HUDEP-2 (cell line): ENCODE results near the gene ZNF253.
"Not testable (repeated sequence)": the region's sequence is repeated elsewhere in the genome, so short reads cannot be mapped to it uniquely, and the experiment has no call there.

Experiments
- DNase-seq, 76 experiments: peaks; one replicate each; lab custom pipeline; 2025; ENCODE audit not compliant: unreplicated experiment in 76 of 76; lab: John Stamatoyannopoulos, UW

Gene ZNF253

GRCh38 chr19:19892055-19892941 is 26.6 kb downstream of the ZNF253 start:
- DNase-seq: not testable (repeated sequence)

GRCh38 chr19:19900139-19900728 is 34.6 kb downstream of the ZNF253 start:
- no peak for DNase-seq

GRCh38 chr19:19900729-19901444 is 35.2 kb downstream of the ZNF253 start, which contains the start of gene ZNF93:
Gene ZNF93 (plus strand): TSS chr19:19900946. CDS start chr19:19901089, 143 bp downstream.
- DNase-seq: peak in 2 of 76 experiments; percentile 2 to 9

GRCh38 chr19:19907551-19907950 is 41.9 kb downstream of the ZNF253 start:
- not testable (repeated sequence) for DNase-seq

GRCh38 chr19:19909654-19910053 is 44.0 kb downstream of the ZNF253 start:
- no peak for DNase-seq

GRCh38 chr19:19911150-19911549 is 45.5 kb downstream of the ZNF253 start:
- no peak for DNase-seq

GRCh38 chr19:19914596-19914995 is 48.9 kb downstream of the ZNF253 start:
- no peak for DNase-seq

GRCh38 chr19:19930417-19930816 is 64.7 kb downstream of the ZNF253 start:
- peak in 13 of 76 experiments; percentile 1 to 36 (median 3) for DNase-seq

GRCh38 chr19:19933432-19934314 is 68.0 kb downstream of the ZNF253 start:
- DNase-seq: not testable (repeated sequence)

- no peak for DNase-seq
Measured at GRCh38 chr19:19937403-19937802, 71.7 kb downstream of the ZNF253 start.

GRCh38 chr19:19938449-19938848 is 72.8 kb downstream of the ZNF253 start:
- no peak for DNase-seq

GRCh38 chr19:19943848-19944582 is 78.3 kb downstream of the ZNF253 start:
- DNase-seq: no peak
